GM12864 (cell line): ENCODE results near the gene CPED1.

Experiments used
- DNase-seq: peaks from one replicate; pipeline ENCODE4 v3.0.0-alpha.2; 2011; ENCODE audit warnings: low read depth
- H3K4me3 ChIP-seq: 2 replicates; pipeline ENCODE4 v1.5.1; 2011; ENCODE audit warnings: mild to moderate bottlenecking, low read depth, low read length, control low read depth
- CTCF ChIP-seq: IDR thresholded peaks from 2 replicates; pipeline ENCODE4 v1.5.1; 2011; ENCODE audit warnings: low read depth, mild to moderate bottlenecking, moderate library complexity, low read length, control low read depth, inconsistent platforms; ENCODE audit errors: missing control alignments

Gene CPED1

DNA sequence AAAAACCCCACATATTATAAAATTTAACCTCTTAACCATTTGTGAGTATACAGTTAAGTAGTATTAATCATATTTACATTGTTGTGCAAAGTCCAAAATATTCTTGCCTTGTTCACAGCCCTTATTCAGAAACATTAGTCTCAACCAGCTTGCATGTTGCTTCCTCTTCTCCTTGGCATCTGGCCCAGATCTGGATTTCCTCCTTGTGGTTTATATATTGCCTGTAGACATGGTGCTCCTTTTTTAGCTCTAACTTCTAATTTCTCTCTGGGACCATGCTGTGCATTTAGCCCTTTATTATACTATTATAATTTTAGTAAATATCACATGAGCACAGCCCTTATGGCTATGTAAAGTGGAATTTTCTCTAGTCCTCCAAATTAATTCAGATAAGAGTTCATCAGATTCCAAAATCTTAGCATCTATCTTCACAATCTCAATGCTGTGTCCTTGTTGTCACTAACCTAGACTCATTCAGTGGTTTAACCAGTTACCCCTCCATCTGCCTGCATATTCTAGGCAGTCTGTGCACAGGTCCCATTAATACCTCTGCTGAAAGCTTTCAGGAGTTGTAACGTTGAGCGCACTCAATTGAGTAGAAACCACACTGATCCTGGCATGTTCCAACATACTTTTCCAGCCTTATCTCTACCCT lies 7.9 kb downstream of the CPED1 start:
- H3K4me3 ChIP-seq, result no peak overlapping the region
- DNase-seq, result no peak
- TF ChIP-seq CTCF, result no peak

DNA sequence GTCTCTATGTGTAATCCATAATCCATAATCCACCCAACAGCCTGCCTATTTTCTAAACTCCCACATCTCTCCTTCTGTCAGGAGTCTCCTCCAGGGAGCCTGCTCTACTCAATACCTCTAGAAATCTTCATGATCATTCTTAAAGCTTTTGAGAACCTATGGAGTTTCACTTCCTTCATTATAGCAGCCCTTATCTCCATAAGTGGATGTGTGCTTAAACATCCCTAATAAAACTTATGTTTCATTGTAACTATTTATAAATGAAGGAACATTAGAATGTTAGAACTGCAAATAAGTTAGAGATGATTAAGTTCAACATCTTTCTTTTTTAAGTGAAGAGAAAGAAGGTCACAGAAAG lies 8.5 kb downstream of the CPED1 start:
- DNase-seq, result no peak
- no peak overlapping the region for H3K4me3 ChIP-seq
- no peak for TF ChIP-seq CTCF

DNA sequence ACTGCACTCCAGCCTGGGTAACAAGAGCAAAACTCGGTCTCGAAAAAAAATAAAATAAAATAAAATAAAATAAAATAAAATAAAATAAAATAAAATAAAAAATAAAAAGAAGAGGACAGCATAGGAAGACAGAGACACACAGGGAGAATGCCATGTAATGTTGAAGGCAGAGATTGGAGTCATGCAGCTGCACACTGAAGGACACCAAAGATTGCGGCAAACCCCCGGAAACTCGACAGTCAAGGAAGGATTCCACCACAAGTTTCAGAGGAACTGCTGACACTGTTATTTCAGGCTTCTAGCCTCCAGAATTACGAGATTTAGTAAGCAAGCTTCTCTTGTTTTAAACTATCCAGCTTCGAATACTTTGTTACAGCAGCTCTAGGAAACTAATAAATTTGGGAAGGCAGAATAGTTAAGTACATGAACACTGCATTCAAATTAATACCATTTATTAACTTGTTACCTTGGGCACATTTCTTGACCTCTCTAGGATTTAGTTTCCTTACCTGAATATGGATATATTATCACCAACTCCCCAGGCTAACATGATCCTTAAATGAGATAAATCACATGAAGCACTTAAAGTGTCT lies 9.5 kb downstream of the CPED1 start:
- H3K4me3 ChIP-seq, result no peak overlapping the region
- DNase-seq, result no peak
- no peak for TF ChIP-seq CTCF

DNA sequence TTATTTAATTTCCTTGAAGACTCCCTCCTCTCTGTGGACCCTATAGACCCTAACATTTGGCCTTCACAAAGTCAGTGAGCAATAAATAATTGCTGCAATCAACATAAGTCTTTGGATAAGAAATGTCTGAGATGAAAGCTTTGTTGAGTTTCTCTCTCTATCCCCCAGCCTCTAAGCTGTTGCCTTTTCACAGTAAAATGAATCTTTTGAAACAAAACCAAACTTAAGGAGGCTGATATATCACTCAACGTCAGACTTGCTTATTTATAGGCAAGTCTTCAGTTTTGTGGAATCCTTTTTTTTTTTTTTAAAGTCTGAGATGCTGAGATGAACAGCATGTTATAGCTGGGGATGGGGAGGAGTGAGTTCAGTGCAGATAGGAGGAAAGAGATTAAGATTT lies 10.0 kb downstream of the CPED1 start:
- DNase-seq, result no peak
- H3K4me3 ChIP-seq, result no peak overlapping the region
- no peak for TF ChIP-seq CTCF

- H3K4me3 ChIP-seq, result no peak overlapping the region
- DNase-seq, result no peak
- TF ChIP-seq CTCF, result no peak
Measured at GRCh38 chr7:120998996-120999565, 10.6 kb downstream of the CPED1 start.

- no peak overlapping the region for H3K4me3 ChIP-seq
- no peak for DNase-seq
Measured at GRCh38 chr7:121000081-121000983, 11.8 kb downstream of the CPED1 start.

More at GRCh38 chr7:121000081-121000983, 11.8 kb downstream of the CPED1 start:
- no peak for TF ChIP-seq CTCF
